MCF 10A (cell line): ENCODE measurements around the gene SLC46A1. TPM values are rescaled to one million over a fixed set of nuclear protein-coding genes. Genes with fewer than 3 reads are reported as not detected.
A peak's percentile ranks its signal among the peaks of the same experiment; 100 is the strongest.

ENCODE experiments used
- BruUV-seq: library from RNA; stranded (reverse); fragments of 400-500 nt; replicated peaks from 2 replicates; lab custom pipeline; 2021; lab: Mats Ljungman, UMichigan
- CTCF ChIA-PET: fragments of 300-600 bp; sonication (Branson Sonifier 250); formaldehyde crosslinking; extraction: SDS; loops from one replicate; lab custom pipeline; 2021; ENCODE audit warnings: antibody characterized with exemption, inconsistent platforms; lab: Yijun Ruan, JAX
- POLR2A ChIA-PET: fragments of 300-600, 350-650 bp; sonication (Branson Sonifier 250); formaldehyde crosslinking; extraction: SDS; loops from one replicate; lab custom pipeline; 2020; ENCODE audit warnings: antibody characterized with exemption, inconsistent platforms; lab: Yijun Ruan, JAX
- DNase-seq: peaks from one replicate; pipeline ENCODE4 v3.0.0-alpha.2; 2018; ENCODE audit not compliant: unreplicated experiment
- H3K27ac Mint-ChIP-seq: one replicate; pipeline ENCODE4 v1.8.0; 2022; ENCODE audit warnings: mild to moderate bottlenecking, low read depth, mixed read lengths; ENCODE audit not compliant: unreplicated experiment
- H3K27me3 Mint-ChIP-seq: one replicate; pipeline ENCODE4 v1.8.0; 2022; ENCODE audit warnings: mixed read lengths; ENCODE audit not compliant: insufficient read depth, unreplicated experiment
- H3K36me3 Mint-ChIP-seq: one replicate; pipeline ENCODE4 v1.8.0; 2022; ENCODE audit warnings: mild to moderate bottlenecking, moderate library complexity, mixed read lengths; ENCODE audit not compliant: insufficient read depth, unreplicated experiment
- H3K4me1 Mint-ChIP-seq: one replicate; pipeline ENCODE4 v1.8.0; 2022; ENCODE audit warnings: mixed read lengths; ENCODE audit not compliant: insufficient read depth, unreplicated experiment
- H3K4me3 Mint-ChIP-seq: one replicate; pipeline ENCODE4 v1.8.0; 2022; ENCODE audit warnings: mild to moderate bottlenecking, moderate library complexity, mixed read lengths; ENCODE audit not compliant: unreplicated experiment
- H3K9me3 Mint-ChIP-seq: one replicate; pipeline ENCODE4 v1.8.0; 2022; ENCODE audit warnings: mixed read lengths; ENCODE audit not compliant: unreplicated experiment
- intact Hi-C: fragments of 100-400 bp; cut with micrococcal nuclease; formaldehyde crosslinking; loops from 2 replicates; pipeline ENCODE4 v1.14.1; 2022
- total RNA-seq: library from RNA; stranded (reverse); gene quantifications from 2 replicates; pipeline ENCODE4 v1.2.3, GENCODE V29; 2022
- TF ChIP-seq, protein P1 (sequence below): fragments of 200-600 bp; IDR thresholded peaks from one replicate; pipeline ENCODE4 v1.8.0; 2022; ENCODE audit warnings: antibody characterized with exemption, mild to moderate bottlenecking; ENCODE audit not compliant: unreplicated experiment

Gene SLC46A1
- total RNA-seq, 1 experiment from 2014 or later, result 18.4 TPM

DNA sequence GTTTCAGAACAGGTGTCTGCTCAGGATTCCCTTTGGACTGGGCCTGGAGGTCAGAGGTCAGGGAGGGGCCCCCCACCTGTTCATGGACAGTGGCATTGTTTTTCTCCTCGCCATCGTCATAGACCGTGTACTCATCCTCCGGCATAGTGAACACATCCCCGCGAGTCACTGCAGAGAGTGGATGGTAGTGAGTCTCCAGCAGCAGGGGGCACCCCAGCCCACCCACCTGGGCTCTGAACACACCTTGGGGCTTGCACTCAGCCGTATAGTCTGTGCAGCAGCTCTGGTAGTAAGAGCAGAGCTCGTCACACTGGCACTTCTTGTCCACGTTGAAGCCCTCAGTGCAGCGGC lies 36.4 kb downstream of the SLC46A1 start:
- no peaks in the 10 kb centered on the region for H3K27me3 Mint-ChIP-seq
- CTCF ChIA-PET, result interaction anchor here (1.0 to 3.9 kb wide), 3 partner anchors 10 to 47 kb away, joined by 3 to 16 read pairs (median 6); no protein-coding TSS in a partner anchor
- TF ChIP-seq, protein P1, sequence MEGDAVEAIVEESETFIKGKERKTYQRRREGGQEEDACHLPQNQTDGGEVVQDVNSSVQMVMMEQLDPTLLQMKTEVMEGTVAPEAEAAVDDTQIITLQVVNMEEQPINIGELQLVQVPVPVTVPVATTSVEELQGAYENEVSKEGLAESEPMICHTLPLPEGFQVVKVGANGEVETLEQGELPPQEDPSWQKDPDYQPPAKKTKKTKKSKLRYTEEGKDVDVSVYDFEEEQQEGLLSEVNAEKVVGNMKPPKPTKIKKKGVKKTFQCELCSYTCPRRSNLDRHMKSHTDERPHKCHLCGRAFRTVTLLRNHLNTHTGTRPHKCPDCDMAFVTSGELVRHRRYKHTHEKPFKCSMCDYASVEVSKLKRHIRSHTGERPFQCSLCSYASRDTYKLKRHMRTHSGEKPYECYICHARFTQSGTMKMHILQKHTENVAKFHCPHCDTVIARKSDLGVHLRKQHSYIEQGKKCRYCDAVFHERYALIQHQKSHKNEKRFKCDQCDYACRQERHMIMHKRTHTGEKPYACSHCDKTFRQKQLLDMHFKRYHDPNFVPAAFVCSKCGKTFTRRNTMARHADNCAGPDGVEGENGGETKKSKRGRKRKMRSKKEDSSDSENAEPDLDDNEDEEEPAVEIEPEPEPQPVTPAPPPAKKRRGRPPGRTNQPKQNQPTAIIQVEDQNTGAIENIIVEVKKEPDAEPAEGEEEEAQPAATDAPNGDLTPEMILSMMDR, result no peak
- POLR2A ChIA-PET, result interaction anchor here (0.8 to 4.0 kb wide), 2 partner anchors 10 to 12 kb away, joined by 7 to 22 read pairs; partner anchors contain the start of gene POLDIP2
- no peak overlapping the region for H3K4me3 Mint-ChIP-seq
- no TSS peak for BruUV-seq
- intact Hi-C loops, result no loop called here
- peak; percentile 2 for DNase-seq
- H3K9me3 Mint-ChIP-seq, result no peaks in the 10 kb centered on the region
- peak overlapping the region; percentile 9 for H3K27ac Mint-ChIP-seq
- peaks cover 4% of the 10 kb centered on the region for H3K36me3 Mint-ChIP-seq
- H3K4me1 Mint-ChIP-seq, result peaks cover 5% of the 10 kb centered on the region

DNA sequence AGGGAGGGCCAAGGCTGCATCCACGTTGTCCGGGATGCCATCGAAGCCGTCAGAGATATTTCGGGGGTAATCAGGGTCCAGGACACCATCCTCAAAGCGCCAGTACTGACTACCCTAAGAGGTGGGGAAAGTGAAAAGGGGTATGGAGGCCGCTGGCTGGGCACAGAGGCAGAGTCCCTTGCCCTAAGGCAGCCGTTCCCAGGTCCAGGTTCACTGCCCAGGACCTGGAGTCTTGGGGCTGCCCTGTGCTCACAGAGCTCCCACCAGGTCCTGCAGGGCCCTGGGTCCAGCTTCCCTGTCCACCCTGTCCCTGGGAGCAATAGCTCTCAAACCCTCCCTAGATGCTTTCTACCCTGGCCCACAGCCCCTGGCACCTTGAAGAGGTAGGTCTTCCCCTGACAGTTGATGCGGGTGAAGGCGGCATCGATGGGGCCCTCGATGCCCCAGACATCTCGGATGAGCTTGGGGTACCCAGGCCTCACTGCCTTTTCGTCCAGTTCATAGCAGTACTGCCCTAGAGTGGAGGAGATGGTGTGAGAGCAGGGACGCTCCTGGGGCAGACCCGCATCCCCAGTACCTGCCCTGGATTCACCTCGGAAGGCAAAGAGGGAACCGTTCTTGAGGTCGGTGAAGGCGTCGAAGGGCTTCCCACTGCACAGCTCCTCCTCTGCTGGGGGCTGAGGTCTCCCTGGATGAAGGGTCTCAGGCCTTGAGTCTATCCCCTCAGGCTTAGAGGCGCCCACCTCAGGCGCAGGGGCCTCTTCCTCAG lies 36.9 kb downstream of the SLC46A1 start:
- BruUV-seq, result no TSS peak
- DNase-seq, result no peak
- intact Hi-C loops, result no loop called here
- POLR2A ChIA-PET, result interaction anchor here (0.6 to 4.0 kb wide), 3 partner anchors 11 to 289 kb away, joined by 3 to 22 read pairs (median 7); partner anchors contain the start of gene POLDIP2
- peaks cover 5% of the 10 kb centered on the region for H3K4me1 Mint-ChIP-seq
- no peaks in the 10 kb centered on the region for H3K27me3 Mint-ChIP-seq
- H3K27ac Mint-ChIP-seq, result no peak overlapping the region
- H3K4me3 Mint-ChIP-seq, result no peak overlapping the region
- TF ChIP-seq, protein P1, result no peak
- CTCF ChIA-PET, result interaction anchor here (1.0 to 3.9 kb wide), 4 partner anchors 9 to 125 kb away, joined by 3 to 16 read pairs (median 6); no protein-coding TSS in a partner anchor
- H3K9me3 Mint-ChIP-seq, result no peaks in the 10 kb centered on the region
- peaks cover 4% of the 10 kb centered on the region for H3K36me3 Mint-ChIP-seq

DNA sequence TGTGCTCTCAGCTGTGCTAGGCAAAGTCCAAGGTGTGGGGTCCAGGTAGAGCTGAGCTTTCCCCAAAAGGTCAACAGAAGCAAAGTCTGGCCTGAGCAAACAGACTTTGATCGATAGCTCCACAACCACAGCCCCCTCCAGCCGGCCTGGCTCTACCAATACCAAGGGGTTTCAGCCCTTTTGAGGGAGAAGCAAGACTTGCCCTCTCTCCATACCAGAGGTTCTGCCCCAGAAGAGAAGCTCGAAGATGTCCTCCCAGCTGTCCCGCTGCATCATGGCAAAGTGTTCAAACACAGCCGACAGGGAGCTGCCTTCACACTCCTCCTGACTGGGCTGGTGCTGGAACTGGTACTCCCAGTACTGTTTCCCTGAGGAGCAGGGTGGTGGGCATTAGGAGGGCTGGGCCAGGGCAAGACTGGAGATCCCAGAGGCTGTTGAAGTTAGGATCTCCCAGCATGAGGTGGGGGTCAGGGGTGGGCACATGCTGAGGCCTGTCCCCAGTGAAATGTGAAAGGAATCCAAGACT lies 37.6 kb downstream of the SLC46A1 start:
- no peak for DNase-seq
- peaks cover 5% of the 10 kb centered on the region for H3K4me1 Mint-ChIP-seq
- H3K27ac Mint-ChIP-seq, result no peak overlapping the region
- intact Hi-C loops, result no loop called here
- POLR2A ChIA-PET, result interaction anchor here (0.6 to 4.0 kb wide), 2 partner anchors 11 to 289 kb away, joined by 3 to 22 read pairs; partner anchors contain the start of gene POLDIP2
- no TSS peak for BruUV-seq
- no peaks in the 10 kb centered on the region for H3K27me3 Mint-ChIP-seq
- H3K9me3 Mint-ChIP-seq, result no peaks in the 10 kb centered on the region
- H3K36me3 Mint-ChIP-seq, result peaks cover 9% of the 10 kb centered on the region
- CTCF ChIA-PET, result interaction anchor here (1.0 to 3.9 kb wide), 4 partner anchors 9 to 126 kb away, joined by 3 to 16 read pairs (median 6); no protein-coding TSS in a partner anchor
- TF ChIP-seq, protein P1, result no peak
- H3K4me3 Mint-ChIP-seq, result no peak overlapping the region
